ENCODE results near the gene CCL16. TPM values are rescaled to one million over a fixed set of nuclear protein-coding genes. Genes with fewer than 3 reads are reported as not detected.

CCL16 gene, protein sequence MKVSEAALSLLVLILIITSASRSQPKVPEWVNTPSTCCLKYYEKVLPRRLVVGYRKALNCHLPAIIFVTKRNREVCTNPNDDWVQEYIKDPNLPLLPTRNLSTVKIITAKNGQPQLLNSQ
- not detected in 2 replicates for total RNA-seq

DNA sequence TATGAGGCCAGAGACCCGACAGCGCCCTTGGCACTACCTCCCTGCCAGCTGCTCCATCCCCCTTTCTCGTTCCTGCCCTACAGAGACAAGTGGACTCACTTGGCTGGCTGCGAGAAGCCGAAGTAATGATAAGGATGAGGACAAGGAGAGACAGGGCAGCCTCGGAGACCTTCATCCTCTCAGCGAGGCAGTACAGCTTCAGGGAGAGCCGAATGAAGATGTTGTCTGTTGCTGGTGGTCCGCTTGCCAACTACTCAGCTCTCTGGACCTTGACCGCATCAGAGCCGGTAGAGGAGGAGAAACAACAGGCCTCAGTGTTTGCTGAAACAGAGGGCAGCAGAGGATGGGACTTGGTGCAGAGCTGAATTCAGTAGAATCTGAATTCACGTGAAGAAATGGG is at the start of gene CCL16:
Gene CCL16, minus strand, starts transcription at position 252 of the 400 bp plus-strand sequence. Its CDS starts 77 bp downstream, at position 175.

DNA sequence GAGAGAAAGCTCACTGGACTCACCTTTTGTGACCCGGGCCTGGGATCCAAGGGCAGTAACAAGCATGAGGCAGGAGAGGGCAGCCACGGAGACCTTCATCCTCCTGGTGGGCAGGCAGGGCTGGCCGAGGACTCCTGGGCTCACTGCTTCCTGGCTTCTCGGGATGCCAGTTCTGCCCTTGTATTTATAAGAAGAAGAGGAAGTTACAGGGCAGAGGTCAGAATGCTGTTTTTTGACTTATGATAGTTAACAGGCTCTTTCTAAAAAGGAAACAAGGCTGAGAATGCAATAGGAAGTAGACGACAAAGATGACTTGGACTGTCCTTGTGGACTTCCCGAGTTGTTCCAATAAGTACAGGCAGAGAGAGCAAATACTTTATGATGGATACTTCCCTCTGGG is 36.5 kb upstream of the CCL16 start, which contains the start of gene CCL23:
Gene CCL23, minus strand, starts transcription at position 174 of the 400 bp plus-strand sequence. Its CDS starts 75 bp downstream, at position 99.

DNA sequence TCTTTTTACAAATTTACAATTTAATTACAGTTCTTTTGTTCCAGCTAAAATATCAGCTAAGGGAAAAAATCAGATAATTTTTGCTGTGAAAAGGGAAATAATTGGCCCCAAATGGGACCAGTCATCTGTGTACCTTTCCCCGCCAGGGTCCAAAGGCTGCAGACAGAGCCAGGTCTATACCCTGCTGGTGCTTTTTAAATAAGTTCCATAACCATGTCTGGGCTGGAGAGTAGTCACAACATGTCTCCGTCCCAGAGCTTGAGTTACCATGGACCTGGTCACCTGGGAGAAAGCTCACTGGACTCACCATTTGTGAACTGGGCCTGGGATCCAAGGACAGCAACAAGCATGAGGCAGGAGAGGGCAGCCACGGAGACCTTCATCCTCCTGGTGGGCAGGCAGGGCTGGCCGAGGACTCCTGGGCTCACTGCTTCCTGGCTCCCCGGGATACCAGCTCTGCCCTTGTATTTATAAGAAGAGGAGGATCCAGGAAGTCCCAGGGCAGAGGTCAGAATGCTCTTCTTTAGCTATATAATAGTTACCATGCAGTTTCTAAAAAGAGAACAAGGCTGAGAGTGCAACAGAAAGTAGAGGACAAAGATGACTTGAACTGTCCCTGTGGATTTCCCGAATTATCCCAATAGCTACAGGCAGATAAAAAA is 19.9 kb upstream of the CCL16 start, which contains the start of gene CCL15:
Gene CCL15, minus strand, starts transcription at position 444 of the 662 bp plus-strand sequence. Its CDS starts 61 bp downstream, at position 383.

DNA sequence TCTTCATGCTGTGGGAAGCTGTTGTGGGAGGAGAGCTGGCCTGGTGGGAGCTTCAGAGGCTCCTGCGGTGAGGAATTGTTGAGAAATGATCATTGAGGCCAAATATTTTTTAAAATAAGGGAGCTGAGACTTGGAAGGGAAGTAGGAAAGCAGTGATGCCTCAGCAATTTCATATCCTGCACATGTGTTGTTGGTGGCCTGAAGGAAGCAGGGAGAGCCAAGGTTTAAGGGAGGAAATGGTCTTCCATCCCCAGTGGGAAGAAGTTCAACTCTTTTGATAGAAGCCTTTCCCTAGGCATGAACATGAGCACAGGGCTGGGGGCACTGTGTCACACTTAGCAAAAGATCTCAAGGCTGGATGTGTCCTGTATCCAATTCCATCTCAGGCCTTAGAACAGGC is 5.3 kb upstream of the CCL16 start, which contains the start of gene CCL14:
Gene CCL14, minus strand, starts transcription at position 87 of the 400 bp plus-strand sequence. Its CDS starts 80 bp downstream, at position 7.

DNA sequence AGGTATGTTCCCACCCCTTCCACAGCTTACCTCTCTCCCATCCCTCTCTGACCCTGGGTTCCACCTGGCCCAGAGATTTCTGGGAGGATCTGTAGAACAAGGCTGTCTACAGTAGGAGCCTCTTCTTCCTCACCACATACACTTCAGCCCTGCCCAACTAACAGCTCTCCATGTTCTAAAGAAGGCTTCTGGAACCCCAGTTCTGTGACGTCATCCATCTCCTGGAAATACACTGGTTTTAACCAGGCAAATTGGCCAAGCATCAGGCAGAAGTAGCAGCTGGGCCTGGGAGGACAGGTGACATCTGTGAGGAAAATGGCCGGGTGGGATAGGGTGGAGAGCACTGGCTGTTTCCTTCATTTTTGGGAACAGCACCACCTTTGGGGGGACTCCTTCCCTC is 37.8 kb downstream of the CCL16 start, which contains the start of gene LYZL6:
Gene LYZL6, minus strand, starts transcription at position 177 of the 400 bp plus-strand sequence. CDS start 4,357 bp downstream, outside the sequence.

DNA sequence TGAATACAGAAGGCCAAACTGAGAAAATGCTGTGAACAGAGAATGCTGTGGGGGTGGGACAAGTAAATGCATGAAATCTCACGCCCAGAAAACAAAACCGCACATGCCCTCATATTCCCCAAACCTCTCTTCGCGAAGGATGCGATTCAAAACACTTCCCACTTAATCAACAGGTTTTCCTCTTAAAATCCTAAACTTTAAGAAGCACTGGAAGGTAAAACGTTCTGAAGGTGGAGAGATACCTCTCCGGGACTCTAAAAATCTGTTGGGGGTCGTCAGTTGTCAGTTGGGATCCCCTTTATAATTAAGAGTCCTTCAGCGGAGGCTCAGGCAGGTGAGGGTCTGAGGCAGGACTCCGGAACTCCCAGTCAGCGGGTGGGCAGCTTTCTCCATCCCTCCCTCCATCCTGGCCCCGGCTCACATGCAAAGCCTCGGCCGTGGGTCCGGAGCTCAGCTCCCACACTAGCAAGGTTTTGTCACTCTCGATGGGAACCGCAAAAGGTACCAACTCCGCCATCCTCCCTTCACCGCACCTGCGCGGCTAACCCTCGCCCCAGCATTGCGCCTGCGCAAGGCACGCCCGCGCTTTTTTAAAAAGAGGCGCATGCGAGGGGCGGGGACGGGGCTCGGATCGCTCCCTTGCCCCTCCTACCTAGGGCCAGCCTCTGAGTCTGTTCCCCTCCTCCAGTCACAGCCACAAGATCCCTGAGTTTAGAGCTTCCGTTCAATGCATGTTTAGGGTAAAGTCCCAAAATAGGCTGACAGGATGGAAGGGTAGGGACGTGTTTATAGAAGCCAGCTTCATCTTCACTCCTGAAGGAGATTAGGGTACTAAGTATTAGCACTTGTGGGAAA is 50.9 kb downstream of the CCL16 start, which contains the start of gene RDM1:
Gene RDM1, minus strand, starts transcription at position 563 of the 855 bp plus-strand sequence. Its CDS starts 46 bp downstream, at position 517.

Other genes starting within 250 kb of the CCL16 start
- 0.40 and 1.1 TPM in 2 replicates for gene RASL10B, start 249.9 kb downstream of the CCL16 start, total RNA-seq
- not detected in 2 replicates for gene GAS2L2, start 228.3 kb downstream of the CCL16 start, total RNA-seq
- not detected in 2 replicates for gene C17orf50, start 220.6 kb downstream of the CCL16 start, total RNA-seq
- gene MMP28, start 185.9 kb downstream of the CCL16 start, total RNA-seq = 0.12 and 0.79 TPM in 2 replicates
- 62.5 and 69.9 TPM in 2 replicates for gene TAF15, start 172.0 kb downstream of the CCL16 start, total RNA-seq
- gene HEATR9, start 112.6 kb downstream of the CCL16 start, total RNA-seq = not detected in 2 replicates
- gene CCL5, start 101.1 kb downstream of the CCL16 start, total RNA-seq = 0.13 TPM in 1 of 2 replicates, not detected in the other
- 0.92 and 0.99 TPM in 2 replicates for gene RDM1, start 50.7 kb downstream of the CCL16 start, total RNA-seq
- gene LYZL6, start 37.8 kb downstream of the CCL16 start, total RNA-seq = not detected in 2 replicates
- 0.40 TPM in 1 of 2 replicates, not detected in the other for gene CCL14, start 5.2 kb upstream of the CCL16 start, total RNA-seq
- not detected in 2 replicates for gene CCL15, start 20.1 kb upstream of the CCL16 start, total RNA-seq
- 0.26 TPM in 1 of 2 replicates, not detected in the other for gene CCL23, start 36.5 kb upstream of the CCL16 start, total RNA-seq
- not detected in 2 replicates for gene CCL18, start 82.8 kb upstream of the CCL16 start, total RNA-seq
- 0.12 TPM in 1 of 2 replicates, not detected in the other for gene CCL3, start 108.6 kb upstream of the CCL16 start, total RNA-seq
- gene CCL4, start 122.3 kb upstream of the CCL16 start, total RNA-seq = not detected in 2 replicates
- 1.1 and 1.7 TPM in 2 replicates for gene TBC1D3B, start 195.1 kb upstream of the CCL16 start, total RNA-seq
- not detected in 2 replicates for gene CCL3L1, start 215.3 kb upstream of the CCL16 start, total RNA-seq
- gene CCL4L2, start 229.6 kb upstream of the CCL16 start, total RNA-seq = not detected in 2 replicates